NCI-H2081 (cell line): ENCODE data around the gene VPS13C.

Source experiments
- DNase-seq, 2 experiments: peaks; one replicate each; lab custom pipeline; 2025; lab: John Stamatoyannopoulos, UW

Gene VPS13C

GRCh38 chr15:62060113-62060895, at the start of gene VPS13C:
Gene VPS13C, minus strand, starts transcription at chr15:62060447. Its CDS starts 73 bp downstream, at chr15:62060374.
- DNase-seq = peak; percentile 92 to 94

- peak in 1 of 2 experiments; percentile 27 for DNase-seq
Observed at GRCh38 chr15:62109437-62109836, 49.2 kb upstream of the VPS13C start.

- DNase-seq = no peak
Observed at GRCh38 chr15:62108411-62108810, 48.2 kb upstream of the VPS13C start.

- no peak for DNase-seq
Observed at GRCh38 chr15:62107571-62108121, 47.4 kb upstream of the VPS13C start.

- no peak for DNase-seq
Observed at GRCh38 chr15:62106096-62106495, 45.8 kb upstream of the VPS13C start.

- no peak for DNase-seq
Observed at GRCh38 chr15:62105266-62105665, 45.0 kb upstream of the VPS13C start.

GRCh38 chr15:62104846-62105245, 44.6 kb upstream of the VPS13C start:
- no peak for DNase-seq

GRCh38 chr15:62104401-62104800, 44.2 kb upstream of the VPS13C start:
- DNase-seq = no peak

- DNase-seq = no peak
Observed at GRCh38 chr15:62103431-62103830, 43.2 kb upstream of the VPS13C start.

GRCh38 chr15:62099094-62099601, 38.9 kb upstream of the VPS13C start:
- DNase-seq = peak; percentile 77 to 94

- no peak for DNase-seq
Observed at GRCh38 chr15:62094388-62094787, 34.1 kb upstream of the VPS13C start.

- DNase-seq = no peak
Observed at GRCh38 chr15:62093809-62094208, 33.6 kb upstream of the VPS13C start.

- no peak for DNase-seq
Observed at GRCh38 chr15:62090988-62091387, 30.7 kb upstream of the VPS13C start.

GRCh38 chr15:62089616-62090015, 29.4 kb upstream of the VPS13C start:
- peak in 1 of 2 experiments; percentile 19 for DNase-seq

GRCh38 chr15:62088353-62088693, 28.1 kb upstream of the VPS13C start:
- DNase-seq = no peak

GRCh38 chr15:62087671-62088352, 27.6 kb upstream of the VPS13C start:
- peak; percentile 62 to 80 for DNase-seq

GRCh38 chr15:62085740-62086139, 25.5 kb upstream of the VPS13C start:
- DNase-seq = no peak

- DNase-seq = peak; percentile 25 to 34
Observed at GRCh38 chr15:62083194-62084154, 23.2 kb upstream of the VPS13C start.

- no peak for DNase-seq
Observed at GRCh38 chr15:62079594-62079993, 19.3 kb upstream of the VPS13C start.

GRCh38 chr15:62075595-62076277, 15.5 kb upstream of the VPS13C start:
- DNase-seq = no peak

- peak; percentile 50 for DNase-seq
Observed at GRCh38 chr15:62071711-62072308, 11.6 kb upstream of the VPS13C start.
